Activated naive CD8-positive, alpha-beta T cell treated with anti-CD3 and anti-CD28 coated beads, Interleukin-2, amount 10 ng/mL, durations not matched to agents 7 days and 5 days (primary cell): ENCODE results near the gene ISYNA1. TPM values are rescaled to one million over a fixed set of nuclear protein-coding genes. Genes with fewer than 3 reads are reported as not detected.

Source experiments
- ATAC-seq: fragments of 150-1000 bp; cut with Tn5 transposase; one replicate; pipeline ENCODE4 v1.10.0; 2021; ENCODE audit warnings: low read depth, moderate library complexity
- POLR2A ChIA-PET: fragments of 350-600 bp; sonication (Branson Sonifier 250); formaldehyde crosslinking; loops from one replicate; lab custom pipeline; 2021; ENCODE audit warnings: antibody characterized with exemption; lab: Charles Lee
- DNase-seq: peaks from one replicate; pipeline ENCODE4 v3.0.0; 2021
- H3K27ac Mint-ChIP-seq: one replicate; pipeline ENCODE4 v1.8.0; 2022; ENCODE audit warnings: mild to moderate bottlenecking, mixed read lengths
- H3K27me3 Mint-ChIP-seq: one replicate; pipeline ENCODE4 v1.8.0; 2022; ENCODE audit warnings: mild to moderate bottlenecking, moderate library complexity, mixed read lengths
- H3K36me3 Mint-ChIP-seq: one replicate; pipeline ENCODE4 v1.8.0; 2021; ENCODE audit warnings: mild to moderate bottlenecking, mixed read lengths
- H3K4me1 Mint-ChIP-seq: one replicate; pipeline ENCODE4 v1.8.0; 2021; ENCODE audit warnings: mixed read lengths
- H3K4me3 Mint-ChIP-seq: one replicate; pipeline ENCODE4 v1.8.0; 2022; ENCODE audit warnings: mild to moderate bottlenecking, moderate library complexity, mixed read lengths
- H3K9me3 Mint-ChIP-seq: one replicate; pipeline ENCODE4 v1.8.0; 2021; ENCODE audit warnings: mixed read lengths
- total RNA-seq, 2 experiments: library from RNA; stranded (reverse); gene quantifications; one replicate each; pipeline ENCODE4 v1.2.3, GENCODE V29; 2021

ISYNA1 gene
- 10 to 100 TPM; 39.6 to 43.4 TPM for total RNA-seq

GRCh38 chr19:18437491-18438330, at the start of gene ISYNA1:
ISYNA1 (minus strand) TSS chr19:18438133; CDS start chr19:18437979, 154 bp downstream.
- peaks cover 12% of the 10 kb centered on the region for H3K4me1 Mint-ChIP-seq
- H3K36me3 Mint-ChIP-seq, result peaks cover 6% of the 10 kb centered on the region
- peaks cover 4% of the 10 kb centered on the region for H3K9me3 Mint-ChIP-seq
- no peaks in the 10 kb centered on the region for H3K27me3 Mint-ChIP-seq
- POLR2A ChIA-PET, result interaction anchor here (0.6 to 1.5 kb wide), 6 partner anchors 9 to 23 kb away, joined by 3 to 5 read pairs (median 4); partner anchors contain the start of gene SSBP4
- DNase-seq (peak; percentile 69), ATAC-seq (peak; percentile 10)
- peak within 1 kb of the TSS; percentile 73 for H3K4me3 Mint-ChIP-seq
- peak within 1 kb of the TSS; percentile 16 for H3K27ac Mint-ChIP-seq

DNA sequence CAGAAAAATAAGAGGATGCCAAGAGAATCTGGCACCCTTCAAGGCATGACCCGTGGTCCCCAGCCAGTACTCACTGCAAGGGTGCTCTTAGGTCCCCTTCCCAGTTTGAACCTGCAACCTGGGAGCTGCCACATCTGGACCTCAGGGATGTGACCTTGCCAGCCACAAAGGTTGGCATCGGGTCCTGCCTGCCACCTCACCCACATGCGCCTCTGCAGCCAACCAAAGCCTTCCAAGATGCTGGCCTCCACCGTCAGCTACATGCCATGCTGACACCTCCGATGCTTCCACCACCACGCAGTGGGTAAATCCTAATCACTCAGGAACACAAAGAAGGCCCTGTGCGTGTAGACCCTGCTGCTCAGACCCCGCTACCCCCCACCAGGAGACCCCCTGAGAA, 48.8 kb upstream of the ISYNA1 start:
- Mint-ChIP-seq H3K4me1 (peaks cover 23% of the 10 kb centered on the region), H3K9me3 (no peaks in the 10 kb centered on the region), H3K27me3 (no peaks in the 10 kb centered on the region), H3K36me3 (no peaks in the 10 kb centered on the region), H3K27ac (no peak overlapping the region), H3K4me3 (no peak overlapping the region)
- POLR2A ChIA-PET, result no interaction called here
- no peak for ATAC-seq
- no peak for DNase-seq

- Mint-ChIP-seq H3K27ac (no peak overlapping the region), H3K9me3 (no peaks in the 10 kb centered on the region), H3K36me3 (no peaks in the 10 kb centered on the region), H3K27me3 (no peaks in the 10 kb centered on the region), H3K4me1 (peaks cover 30% of the 10 kb centered on the region), H3K4me3 (no peak overlapping the region)
- ATAC-seq (no peak), DNase-seq (no peak)
- POLR2A ChIA-PET, result no interaction called here
Measured at GRCh38 chr19:18484992-18485391, 47.1 kb upstream of the ISYNA1 start.

- DNase-seq (no peak), ATAC-seq (no peak)
- Mint-ChIP-seq H3K9me3 (no peaks in the 10 kb centered on the region), H3K36me3 (no peaks in the 10 kb centered on the region), H3K4me1 (peaks cover 45% of the 10 kb centered on the region), H3K27ac (no peak overlapping the region), H3K27me3 (no peaks in the 10 kb centered on the region), H3K4me3 (no peak overlapping the region)
- POLR2A ChIA-PET, result no interaction called here
Measured at GRCh38 chr19:18483119-18483890, 45.4 kb upstream of the ISYNA1 start.

DNA sequence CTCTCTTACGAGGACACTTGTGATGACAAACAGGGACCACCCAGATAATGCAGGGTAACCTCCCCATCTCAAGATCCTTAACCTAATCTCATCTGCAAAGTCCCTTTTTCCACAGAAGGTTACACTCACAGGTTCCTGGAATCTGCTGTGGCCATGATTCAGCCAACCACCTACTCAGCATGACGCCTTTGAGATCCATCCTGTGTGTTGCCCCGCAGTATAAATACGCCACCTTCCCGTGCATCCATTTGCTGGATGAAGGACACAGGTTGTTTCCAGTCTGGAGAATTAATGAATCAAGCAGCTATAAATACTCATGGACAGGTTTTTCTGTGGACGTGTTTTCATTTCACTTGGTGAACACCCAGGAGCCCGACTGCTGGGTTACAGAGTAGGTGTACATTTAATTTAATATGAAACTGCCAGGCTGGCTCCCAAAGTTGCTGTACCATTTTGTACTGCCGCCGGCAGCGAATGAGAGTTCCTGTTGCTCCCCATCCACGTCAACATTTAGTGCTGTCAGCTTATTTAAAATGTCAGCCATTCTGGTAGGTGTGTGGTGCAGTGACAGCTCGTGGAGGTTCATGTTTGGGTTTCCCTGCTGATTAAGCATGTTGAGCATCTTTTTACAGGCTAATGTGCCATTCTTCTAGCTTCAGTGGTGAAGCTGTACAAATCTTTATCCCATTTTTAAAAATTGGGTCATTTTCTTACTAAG, 43.7 kb upstream of the ISYNA1 start:
- ATAC-seq (no peak), DNase-seq (no peak)
- Mint-ChIP-seq H3K9me3 (no peaks in the 10 kb centered on the region), H3K36me3 (no peaks in the 10 kb centered on the region), H3K27ac (peak overlapping the region; percentile 11), H3K4me3 (no peak overlapping the region), H3K27me3 (no peaks in the 10 kb centered on the region), H3K4me1 (peaks cover 53% of the 10 kb centered on the region)
- POLR2A ChIA-PET, result interaction anchor here (0.6 to 0.9 kb wide), 4 partner anchors 21 to 91 kb away, joined by 3 to 7 read pairs (median 4); no protein-coding TSS in a partner anchor

GRCh38 chr19:18480006-18480691, 42.2 kb upstream of the ISYNA1 start:
- Mint-ChIP-seq H3K27ac (peak overlapping the region; percentile 67), H3K4me1 (peaks cover 58% of the 10 kb centered on the region), H3K9me3 (no peaks in the 10 kb centered on the region), H3K27me3 (no peaks in the 10 kb centered on the region), H3K36me3 (no peaks in the 10 kb centered on the region), H3K4me3 (peak overlapping the region; percentile 11)
- POLR2A ChIA-PET, result interaction anchor here (0.9 kb wide), 1 partner anchor 63 kb away, joined by 3 read pairs; no protein-coding TSS in a partner anchor
- ATAC-seq (no peak), DNase-seq (no peak)

DNA sequence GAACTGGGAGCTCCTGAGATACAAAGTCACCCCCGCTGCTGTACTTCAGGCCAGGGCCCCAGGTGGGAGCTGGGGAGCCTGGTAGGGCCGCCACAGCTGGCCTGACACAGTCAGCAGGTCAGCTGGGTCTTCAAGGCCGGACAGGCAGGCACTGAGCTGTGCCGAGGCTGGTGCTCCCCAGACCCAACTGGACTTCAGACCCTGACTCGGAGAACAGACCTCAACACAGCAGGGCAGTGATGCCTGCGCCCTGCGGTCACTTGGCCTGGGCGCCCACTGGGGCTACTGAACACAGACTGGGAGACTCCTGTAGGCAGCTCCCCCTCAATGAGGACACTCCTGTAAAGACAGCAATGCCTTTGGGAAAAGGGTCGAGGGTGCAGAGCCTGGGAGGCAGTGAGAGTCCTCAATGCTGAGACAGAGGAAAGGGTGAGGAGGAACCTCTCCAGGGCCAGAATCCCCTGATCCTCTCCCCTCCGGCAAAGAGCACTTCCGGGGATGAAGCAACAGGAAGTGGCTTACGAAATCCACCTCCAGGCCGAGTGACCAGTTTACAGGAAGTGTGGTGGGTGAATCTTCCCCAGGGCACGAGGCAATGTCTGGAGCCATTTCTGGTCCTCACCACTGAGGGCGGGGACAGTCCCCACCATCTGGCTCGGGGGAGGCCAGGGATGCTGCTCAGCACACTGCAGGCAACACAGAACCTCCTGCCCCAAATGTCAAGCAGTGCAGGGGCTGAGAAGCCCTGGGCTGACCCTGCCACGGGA, 40.8 kb upstream of the ISYNA1 start:
- Mint-ChIP-seq H3K9me3 (no peaks in the 10 kb centered on the region), H3K27me3 (no peaks in the 10 kb centered on the region), H3K4me3 (peak overlapping the region; percentile 54), H3K4me1 (peaks cover 61% of the 10 kb centered on the region), H3K27ac (peak overlapping the region; percentile 70), H3K36me3 (no peaks in the 10 kb centered on the region)
- ATAC-seq, result peak; percentile 76
- POLR2A ChIA-PET, result interaction anchor here (0.6 to 1.2 kb wide), 3 partner anchors 21 to 109 kb away, joined by 3 to 4 read pairs (median 3); partner anchors contain the start of genes REX1BD and UBA52
- DNase-seq, result peak; percentile 59

GRCh38 chr19:18477974-18478373, 40.0 kb upstream of the ISYNA1 start:
- POLR2A ChIA-PET, result interaction anchor here (0.9 to 1.2 kb wide), 2 partner anchors 94 to 110 kb away, joined by 3 to 4 read pairs; partner anchors contain the start of genes REX1BD and UBA52
- Mint-ChIP-seq H3K27ac (peak overlapping the region; percentile 70), H3K9me3 (no peaks in the 10 kb centered on the region), H3K36me3 (peaks cover under 1% of the 10 kb centered on the region), H3K4me1 (peaks cover 57% of the 10 kb centered on the region), H3K27me3 (no peaks in the 10 kb centered on the region), H3K4me3 (no peak overlapping the region)
- DNase-seq (no peak), ATAC-seq (no peak)

DNA sequence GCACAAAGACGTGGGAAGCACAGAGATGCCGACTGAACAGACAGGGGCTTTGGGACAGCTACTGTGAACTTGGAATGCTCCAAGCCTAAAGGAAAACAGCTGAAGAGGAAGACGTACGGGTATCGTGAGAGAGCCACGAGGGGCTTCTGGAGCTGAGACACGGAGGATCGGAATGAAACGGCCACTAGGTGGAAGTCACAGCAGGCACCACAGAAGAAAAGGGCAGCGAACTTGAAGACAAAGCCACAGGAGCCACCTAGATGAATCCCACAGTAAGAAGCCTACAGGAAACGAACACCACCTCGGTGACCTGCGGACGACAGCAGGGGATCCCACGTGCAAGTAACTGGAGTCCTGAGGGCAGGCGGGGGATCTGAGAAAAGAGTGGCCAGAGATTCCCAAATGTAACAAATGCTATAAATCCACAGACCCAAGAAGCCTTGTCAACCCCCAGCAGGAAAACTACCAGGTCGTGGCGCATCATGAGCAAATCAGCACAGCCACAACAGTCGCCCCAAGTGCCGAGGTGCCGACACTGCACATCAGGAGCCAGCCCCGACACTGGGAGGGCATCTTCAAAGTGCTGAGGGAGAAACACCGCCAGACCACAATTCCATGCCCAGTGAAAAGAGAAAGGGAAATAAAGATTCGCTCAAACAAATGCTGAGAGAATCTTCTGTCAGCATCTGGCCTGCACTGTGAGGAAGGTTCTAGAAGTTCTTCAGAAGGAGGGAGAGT, 39.3 kb upstream of the ISYNA1 start:
- H3K27me3 Mint-ChIP-seq, result no peaks in the 10 kb centered on the region
- H3K27ac Mint-ChIP-seq, result peak overlapping the region; percentile 61
- H3K9me3 Mint-ChIP-seq, result no peaks in the 10 kb centered on the region
- peaks cover 54% of the 10 kb centered on the region for H3K4me1 Mint-ChIP-seq
- no peak for ATAC-seq
- POLR2A ChIA-PET, result interaction anchor here (1.2 kb wide), 1 partner anchor 94 kb away, joined by 3 read pairs; the partner anchor contains the start of gene UBA52
- H3K36me3 Mint-ChIP-seq, result peaks cover 2% of the 10 kb centered on the region
- H3K4me3 Mint-ChIP-seq, result peak overlapping the region; percentile 6
- no peak for DNase-seq

GRCh38 chr19:18476507-18477041, 38.6 kb upstream of the ISYNA1 start:
- no peaks in the 10 kb centered on the region for H3K9me3 Mint-ChIP-seq
- DNase-seq, result no peak
- peaks cover 2% of the 10 kb centered on the region for H3K36me3 Mint-ChIP-seq
- POLR2A ChIA-PET, result no interaction called here
- ATAC-seq, result no peak
- peaks cover 53% of the 10 kb centered on the region for H3K4me1 Mint-ChIP-seq
- no peaks in the 10 kb centered on the region for H3K27me3 Mint-ChIP-seq
- no peak overlapping the region for H3K4me3 Mint-ChIP-seq
- H3K27ac Mint-ChIP-seq, result peak overlapping the region; percentile 42

GRCh38 chr19:18475762-18476331, 37.9 kb upstream of the ISYNA1 start:
- Mint-ChIP-seq H3K27ac (peak overlapping the region; percentile 40), H3K27me3 (no peaks in the 10 kb centered on the region), H3K9me3 (no peaks in the 10 kb centered on the region), H3K4me1 (peaks cover 48% of the 10 kb centered on the region), H3K36me3 (peaks cover 2% of the 10 kb centered on the region), H3K4me3 (no peak overlapping the region)
- POLR2A ChIA-PET, result no interaction called here
- no peak for ATAC-seq
- DNase-seq, result no peak
